Mesenchymal stem cell (in vitro differentiated cells and primary cell): ENCODE data around the gene RABL2B.
"Not testable (repeated sequence)": the region's sequence is repeated elsewhere in the genome, so short reads cannot be mapped to it uniquely, and the experiment has no call there.

Experiments used
- DNase-seq: peaks from one replicate; pipeline ENCODE4 v3.0.0-alpha.2; 2013
- H2AFZ ChIP-seq: one replicate; pipeline ENCODE4 v1.6.1; 2013; ENCODE audit warnings: low read depth, mild to moderate bottlenecking, control low read depth, inconsistent platforms, low read length, moderate library complexity
- H2AK5ac ChIP-seq: 2 replicates; pipeline ENCODE4 v1.6.1; 2013; ENCODE audit warnings: low read length, moderate library complexity, mild to moderate bottlenecking, inconsistent platforms; ENCODE audit not compliant: severe bottlenecking
- H2BK120ac ChIP-seq: one replicate; pipeline ENCODE4 v1.6.1; 2013; ENCODE audit warnings: low read depth, mild to moderate bottlenecking, inconsistent platforms, low read length, moderate library complexity
- H2BK12ac ChIP-seq, 2 experiments: one replicate each; pipeline ENCODE4 v1.6.1; 2013; ENCODE audit warnings: inconsistent platforms in 2 of 2, low read length in 2 of 2, mild to moderate bottlenecking in 2 of 2, moderate library complexity in 2 of 2, control low read depth in 1 of 2
- H2BK15ac ChIP-seq: one replicate; pipeline ENCODE4 v1.6.1; 2013; ENCODE audit warnings: mild to moderate bottlenecking, low read depth, inconsistent platforms; ENCODE audit not compliant: poor library complexity, severe bottlenecking
- H2BK5ac ChIP-seq: 2 replicates; pipeline ENCODE4 v1.6.1; 2013; ENCODE audit warnings: low read depth, mild to moderate bottlenecking, low read length, control low read depth, inconsistent platforms; ENCODE audit not compliant: poor library complexity, severe bottlenecking
- H3K14ac ChIP-seq, 2 experiments: one replicate each; pipeline ENCODE4 v1.6.1; 2013; ENCODE audit warnings: inconsistent platforms in 2 of 2, low read length in 2 of 2, control low read depth in 1 of 2, mild to moderate bottlenecking in 1 of 2, moderate library complexity in 1 of 2
- H3K18ac ChIP-seq, 2 experiments: one replicate each; pipeline ENCODE4 v1.6.1; 2013; ENCODE audit warnings: inconsistent platforms in 2 of 2, low read length in 2 of 2, control low read depth in 1 of 2, low read depth in 1 of 2, mild to moderate bottlenecking in 1 of 2
- H3K23ac ChIP-seq, 2 experiments: one replicate each; pipeline ENCODE4 v1.6.1; 2013; ENCODE audit warnings: inconsistent platforms in 2 of 2, low read length in 2 of 2, mild to moderate bottlenecking in 2 of 2, moderate library complexity in 2 of 2, control low read depth in 1 of 2
- H3K27ac ChIP-seq: 2 replicates; pipeline ENCODE4 v1.5.1; 2013; ENCODE audit warnings: mild to moderate bottlenecking, moderate library complexity, low read length, control low read depth, inconsistent platforms; ENCODE audit not compliant: poor library complexity, severe bottlenecking
- H3K27me3 ChIP-seq, 2 experiments: 2 replicates each; pipeline versions ENCODE4 v1.6.1 to v1.7.0; 2013; ENCODE audit warnings: low read length in 2 of 2, mild to moderate bottlenecking in 2 of 2, moderate library complexity in 2 of 2, control low read depth in 1 of 2, inconsistent platforms in 1 of 2; ENCODE audit not compliant: control insufficient read depth in 1 of 2, insufficient read depth in 1 of 2
- H3K36me3 ChIP-seq, 2 experiments: 2 replicates each; pipeline versions ENCODE4 v1.6.1 to v1.7.0; 2013; ENCODE audit warnings: low read length in 2 of 2, control low read depth in 1 of 2, inconsistent platforms in 1 of 2, low read depth in 1 of 2, mild to moderate bottlenecking in 1 of 2; ENCODE audit not compliant: insufficient read depth in 2 of 2, control insufficient read depth in 1 of 2
- H3K4ac ChIP-seq, 2 experiments: one replicate each; pipeline ENCODE4 v1.6.1; 2013; ENCODE audit warnings: inconsistent platforms in 2 of 2, low read length in 2 of 2, mild to moderate bottlenecking in 2 of 2, moderate library complexity in 2 of 2, control low read depth in 1 of 2, low read depth in 1 of 2
- H3K4me1 ChIP-seq: 2 replicates; pipeline ENCODE4 v1.6.1; 2013; ENCODE audit warnings: low read depth, low read length, control low read depth; ENCODE audit not compliant: control insufficient read depth, insufficient read depth
- H3K4me2 ChIP-seq: 2 replicates; pipeline ENCODE4 v1.6.1; 2013; ENCODE audit warnings: low read length, mild to moderate bottlenecking, inconsistent platforms; ENCODE audit not compliant: poor library complexity, severe bottlenecking
- H3K4me3 ChIP-seq, 2 experiments: 2 replicates each; pipeline versions ENCODE4 v1.5.1 to v1.7.0; 2013; ENCODE audit warnings: low read length in 2 of 2, mild to moderate bottlenecking in 2 of 2, control low read depth in 1 of 2, low read depth in 1 of 2; ENCODE audit not compliant: insufficient read depth in 1 of 2
- H3K79me1 ChIP-seq: replicated peaks from 2 replicates; pipeline ENCODE4 v1.6.1; 2013; ENCODE audit warnings: mild to moderate bottlenecking, control low read depth, low read length, inconsistent platforms; ENCODE audit not compliant: poor library complexity, severe bottlenecking
- H3K9ac ChIP-seq: 2 replicates; pipeline ENCODE4 v1.7.0; 2013; ENCODE audit warnings: mild to moderate bottlenecking, low read length, moderate library complexity
- H3K9me3 ChIP-seq: 2 replicates; pipeline ENCODE4 v1.7.0; 2013; ENCODE audit warnings: mild to moderate bottlenecking, low read length; ENCODE audit not compliant: control insufficient read depth
- H4K8ac ChIP-seq: one replicate; pipeline ENCODE4 v1.6.1; 2013; ENCODE audit warnings: inconsistent platforms, mild to moderate bottlenecking, low read length, moderate library complexity
- H4K91ac ChIP-seq: one replicate; pipeline ENCODE4 v1.6.1; 2013; ENCODE audit warnings: mild to moderate bottlenecking, low read length, inconsistent platforms
- WGBS: methylation state at CpG from one replicate; pipeline ENCODE4 v1.1.7; 2013; ENCODE audit warnings: mixed read lengths; 5-methylcytosine and 5-hydroxymethylcytosine counted together

The RABL2B gene

GRCh38 chr22:50747521-50747920 lies 35.9 kb downstream of the RABL2B start:
- H3K23ac ChIP-seq, H3K9me3 ChIP-seq, H3K4ac ChIP-seq, H3K4me2 ChIP-seq, H3K4me3 ChIP-seq, H2BK15ac ChIP-seq, H3K27me3 ChIP-seq, H4K8ac ChIP-seq, H3K14ac ChIP-seq, H2BK12ac ChIP-seq, H3K9ac ChIP-seq, DNase-seq, H2BK5ac ChIP-seq, H3K18ac ChIP-seq, H2BK120ac ChIP-seq, H3K79me1 ChIP-seq, H3K4me1 ChIP-seq, H2AK5ac ChIP-seq, H3K36me3 ChIP-seq, H2AFZ ChIP-seq, H3K27ac ChIP-seq, H4K91ac ChIP-seq: not testable (repeated sequence)
- no CpG with 5 or more reads among the region's 1 CpG for WGBS

GRCh38 chr22:50744424-50744823 lies 39.0 kb downstream of the RABL2B start:
- WGBS = 100% methylated on average over 1 of the region's 12 CpGs
- not testable (repeated sequence) for H3K23ac ChIP-seq

GRCh38 chr22:50740714-50741113 lies 42.7 kb downstream of the RABL2B start:
- not testable (repeated sequence) for DNase-seq

More at GRCh38 chr22:50744424-50744823, 39.0 kb downstream of the RABL2B start:
- not testable (repeated sequence) for H4K8ac ChIP-seq, H3K14ac ChIP-seq, H3K4me1 ChIP-seq, H3K79me1 ChIP-seq, H2BK5ac ChIP-seq, H3K9ac ChIP-seq, H2BK120ac ChIP-seq, H4K91ac ChIP-seq, H2BK12ac ChIP-seq, H2AFZ ChIP-seq, DNase-seq, H3K18ac ChIP-seq, H3K4ac ChIP-seq, H3K4me2 ChIP-seq, H3K4me3 ChIP-seq, H2AK5ac ChIP-seq, H3K27ac ChIP-seq, H3K36me3 ChIP-seq, H3K9me3 ChIP-seq, H2BK15ac ChIP-seq
- peaks cover 6 to 24% of the 10 kb centered on the region in 2 experiments for H3K27me3 ChIP-seq

GRCh38 chr22:50739894-50740293 lies 43.5 kb downstream of the RABL2B start:
- Histone ChIP-seq H2AFZ (no peak overlapping the region), H2BK15ac (no peak overlapping the region), H4K8ac (no peak overlapping the region), H3K36me3 (no peaks in the 10 kb centered on the region), H3K4me1 (peaks cover 6% of the 10 kb centered on the region), H3K4ac (no peak overlapping the region), H3K14ac (no peak overlapping the region), H2BK12ac (no peak overlapping the region), H2AK5ac (no peak overlapping the region), H3K27ac (no peak overlapping the region), H2BK5ac (no peak overlapping the region), H3K4me3 (no peak overlapping the region), H3K18ac (no peak overlapping the region), H2BK120ac (no peak overlapping the region), H3K9me3 (no peaks in the 10 kb centered on the region), H3K23ac (no peak overlapping the region), H4K91ac (no peak overlapping the region), H3K79me1 (no peaks in the 10 kb centered on the region), H3K9ac (no peak overlapping the region), H3K4me2 (no peak overlapping the region), H3K27me3 (peaks cover 44 to 58% of the 10 kb centered on the region in 2 experiments)
- DNase-seq = no peak
- 84% methylated on average over 12 of the region's 12 CpGs for WGBS

More at GRCh38 chr22:50740714-50741113, 42.7 kb downstream of the RABL2B start:
- H3K14ac ChIP-seq, H3K23ac ChIP-seq, H3K79me1 ChIP-seq, H4K8ac ChIP-seq, H2AFZ ChIP-seq, H3K4me1 ChIP-seq, H4K91ac ChIP-seq, H3K4me2 ChIP-seq, H2BK15ac ChIP-seq, H3K9me3 ChIP-seq, H3K36me3 ChIP-seq, H3K4me3 ChIP-seq, H3K4ac ChIP-seq, H3K27ac ChIP-seq, H2BK5ac ChIP-seq, H3K9ac ChIP-seq, H2AK5ac ChIP-seq, H2BK120ac ChIP-seq, H2BK12ac ChIP-seq, H3K18ac ChIP-seq: not testable (repeated sequence)
- WGBS = 80% methylated on average over 5 of the region's 5 CpGs
- H3K27me3 ChIP-seq = peaks cover 36 to 52% of the 10 kb centered on the region in 2 experiments
